ENCODE results near the gene ABCF2. TPM values are rescaled to one million over a fixed set of nuclear protein-coding genes. Genes with fewer than 3 reads are reported as not detected.

ABCF2 gene
- 80.6 and 82.7 TPM in 2 replicates for total RNA-seq

GRCh38 chr7:151226875-151227782 is at the start of gene ABCF2:
Gene ABCF2 (minus strand): TSS chr7:151227205. CDS start chr7:151226458, 747 bp downstream.
- DNase-seq (ENCODE audit: low read depth): peak; percentile 96

- DNase-seq (ENCODE audit: low read depth): no peak
Observed at GRCh38 chr7:151275813-151276577, 49.0 kb upstream of the ABCF2 start.

GRCh38 chr7:151274936-151275812 is 48.2 kb upstream of the ABCF2 start:
- no peak for DNase-seq (ENCODE audit: low read depth)

GRCh38 chr7:151274396-151274795 is 47.4 kb upstream of the ABCF2 start:
- DNase-seq (ENCODE audit: low read depth): no peak

GRCh38 chr7:151273651-151274390 is 46.8 kb upstream of the ABCF2 start:
- no peak for DNase-seq (ENCODE audit: low read depth)

GRCh38 chr7:151272877-151273276 is 45.9 kb upstream of the ABCF2 start:
- DNase-seq (ENCODE audit: low read depth): no peak

- DNase-seq (ENCODE audit: low read depth): no peak
Observed at GRCh38 chr7:151272405-151272804, 45.4 kb upstream of the ABCF2 start.

- DNase-seq (ENCODE audit: low read depth): peak; percentile 71
Observed at GRCh38 chr7:151271699-151272355, 44.8 kb upstream of the ABCF2 start.

- DNase-seq (ENCODE audit: low read depth): no peak
Observed at GRCh38 chr7:151269511-151269910, 42.5 kb upstream of the ABCF2 start.

- DNase-seq (ENCODE audit: low read depth): no peak
Observed at GRCh38 chr7:151265351-151265931, 38.4 kb upstream of the ABCF2 start.

GRCh38 chr7:151264615-151265014 is 37.6 kb upstream of the ABCF2 start:
- DNase-seq (ENCODE audit: low read depth): no peak

GRCh38 chr7:151261529-151261928 is 34.5 kb upstream of the ABCF2 start:
- DNase-seq (ENCODE audit: low read depth): no peak

- DNase-seq (ENCODE audit: low read depth): no peak
Observed at GRCh38 chr7:151260883-151261282, 33.9 kb upstream of the ABCF2 start.

GRCh38 chr7:151260471-151260870 is 33.5 kb upstream of the ABCF2 start:
- DNase-seq (ENCODE audit: low read depth): no peak

- no peak for DNase-seq (ENCODE audit: low read depth)
Observed at GRCh38 chr7:151257990-151258389, 31.0 kb upstream of the ABCF2 start.

GRCh38 chr7:151256410-151257045 is 29.5 kb upstream of the ABCF2 start:
- DNase-seq (ENCODE audit: low read depth): no peak

GRCh38 chr7:151255390-151255789 is 28.4 kb upstream of the ABCF2 start:
- no peak for DNase-seq (ENCODE audit: low read depth)

GRCh38 chr7:151254851-151255250 is 27.8 kb upstream of the ABCF2 start:
- DNase-seq (ENCODE audit: low read depth): no peak

GRCh38 chr7:151254316-151254715 is 27.3 kb upstream of the ABCF2 start:
- no peak for DNase-seq (ENCODE audit: low read depth)
